A172 (cell line): Measurements from ENCODE around the gene ISL2. TPM values are rescaled to one million over a fixed set of nuclear protein-coding genes. Genes with fewer than 3 reads are reported as not detected.

ENCODE experiments used
- DNase-seq: peaks from one replicate; pipeline ENCODE4 v3.0.0-alpha.2; 2015; ENCODE audit warnings: low spot score
- total RNA-seq: library from RNA; depleted of rRNA; stranded (reverse); fragments of >200 nt; shearing (Covaris generic); gene quantifications from 2 replicates; pipeline ENCODE4 v1.2.3, GENCODE V29; 2014; rRNA removed

Gene ISL2
- total RNA-seq, 1 experiment from 2014 or later: 1.7 TPM

DNA sequence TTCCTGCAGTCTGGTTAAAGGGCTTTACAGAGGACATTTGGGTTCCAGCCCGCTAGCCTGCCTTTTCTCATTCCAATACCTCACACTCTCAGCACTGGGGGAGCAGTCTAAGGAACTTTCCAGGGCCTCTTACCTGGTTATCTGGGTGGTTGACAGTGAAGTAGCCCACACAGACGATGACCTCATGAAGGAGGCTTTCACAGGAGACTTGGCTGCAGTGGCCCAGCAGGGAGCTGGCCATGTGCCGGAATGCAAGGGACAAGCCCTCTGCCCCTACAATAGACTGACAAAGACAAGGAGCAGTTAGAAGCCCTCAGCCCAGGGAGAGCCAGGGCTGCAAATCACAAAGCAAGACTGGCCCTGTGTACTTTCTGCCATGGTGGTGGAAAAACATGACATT, 39.5 kb downstream of the ISL2 start:
- DNase-seq: no peak

DNA sequence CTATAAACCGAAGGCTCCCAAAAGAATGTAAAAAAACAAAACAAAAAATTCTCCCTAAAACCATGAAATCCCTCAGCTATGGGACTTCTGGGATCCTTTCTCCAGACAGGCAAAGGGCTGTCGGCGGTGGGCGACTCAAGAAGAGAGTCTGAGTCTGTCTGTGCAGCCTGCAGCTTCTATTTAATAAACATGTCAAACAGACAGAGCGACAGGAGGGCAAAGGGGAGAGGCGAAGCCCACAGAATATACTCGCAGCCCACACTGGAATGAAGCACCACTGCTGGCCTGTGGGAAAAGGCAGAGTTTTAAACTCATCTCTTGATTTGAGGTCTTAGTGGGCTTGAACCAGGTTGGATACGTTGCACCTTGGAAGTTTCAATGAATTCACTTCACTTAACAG, 40.2 kb downstream of the ISL2 start:
- no peak for DNase-seq

DNA sequence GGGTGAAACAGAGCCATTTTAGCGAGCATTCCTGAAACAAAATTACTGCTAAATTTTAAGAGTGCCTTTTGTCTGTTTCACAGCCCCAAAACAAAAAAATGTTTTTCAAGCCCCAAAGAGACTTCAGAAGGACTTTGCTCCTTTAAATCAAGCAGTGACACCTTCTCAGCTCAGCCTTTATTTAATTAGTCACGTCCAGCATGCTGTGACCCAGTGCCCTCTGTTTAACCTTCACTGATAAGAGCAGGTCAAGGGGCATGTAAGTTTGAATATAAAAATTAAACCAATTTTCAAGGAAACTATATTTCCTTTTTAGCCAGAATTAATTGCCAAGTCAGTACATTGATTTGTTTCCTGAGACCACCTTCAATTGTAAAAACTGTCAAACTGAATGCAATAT, 40.6 kb downstream of the ISL2 start:
- DNase-seq: no peak

DNA sequence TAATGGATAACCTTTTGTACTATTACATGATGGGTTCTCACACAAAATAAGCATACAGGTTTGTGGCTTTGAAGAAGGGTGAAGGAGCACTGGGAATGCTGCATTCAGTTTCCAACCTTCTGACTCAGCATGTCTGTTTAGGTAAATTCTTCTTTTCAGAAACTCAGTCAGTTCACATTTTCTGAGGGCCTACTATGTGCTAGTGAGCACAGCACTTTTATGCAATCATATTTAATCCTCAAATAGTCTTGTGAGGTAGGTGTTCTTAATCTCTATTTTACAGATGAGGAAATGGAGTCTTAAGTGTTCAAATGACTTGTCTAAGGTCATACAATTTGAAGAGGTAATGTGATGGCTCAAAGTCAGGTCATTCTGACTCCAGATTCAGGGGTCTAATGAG, 41.2 kb downstream of the ISL2 start:
- DNase-seq: no peak

DNA sequence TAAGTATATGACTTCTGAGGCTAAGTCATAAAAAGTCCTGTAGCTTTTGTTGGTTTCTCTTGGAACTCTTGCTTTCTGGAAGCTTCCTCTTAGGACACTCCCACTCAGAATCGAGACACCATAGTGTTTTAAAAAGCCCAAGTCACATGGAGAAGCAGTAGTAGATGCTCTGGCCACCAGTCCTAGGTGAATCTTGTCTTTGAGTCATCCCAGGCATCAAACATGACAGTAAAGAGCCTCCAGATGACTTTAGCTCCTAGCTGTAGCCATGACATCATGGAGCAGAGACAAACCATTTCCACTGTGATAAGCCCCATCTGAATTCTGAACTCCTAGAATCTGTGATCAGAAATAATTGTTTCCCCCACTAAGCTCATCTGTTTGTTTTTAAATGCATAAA, 42.1 kb downstream of the ISL2 start:
- no peak for DNase-seq

DNA sequence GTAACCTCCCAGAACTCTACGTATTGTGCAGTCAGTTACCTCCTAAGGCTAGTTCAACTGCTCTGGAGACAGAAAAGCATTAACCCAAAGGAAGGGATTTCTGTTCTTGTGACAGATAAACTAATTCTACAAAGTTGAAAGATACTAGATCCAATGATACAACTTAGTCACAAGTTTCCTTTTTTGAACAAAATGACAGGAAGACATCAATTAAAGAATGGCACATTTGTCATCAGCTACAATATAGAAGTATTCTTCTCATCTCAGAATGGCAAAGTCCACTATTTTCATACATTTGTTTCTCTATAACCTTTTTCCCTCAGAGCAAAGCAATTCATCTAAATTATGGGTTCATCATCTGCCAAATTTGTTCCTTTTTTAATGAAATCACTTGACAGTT, 43.7 kb downstream of the ISL2 start:
- DNase-seq: no peak

DNA sequence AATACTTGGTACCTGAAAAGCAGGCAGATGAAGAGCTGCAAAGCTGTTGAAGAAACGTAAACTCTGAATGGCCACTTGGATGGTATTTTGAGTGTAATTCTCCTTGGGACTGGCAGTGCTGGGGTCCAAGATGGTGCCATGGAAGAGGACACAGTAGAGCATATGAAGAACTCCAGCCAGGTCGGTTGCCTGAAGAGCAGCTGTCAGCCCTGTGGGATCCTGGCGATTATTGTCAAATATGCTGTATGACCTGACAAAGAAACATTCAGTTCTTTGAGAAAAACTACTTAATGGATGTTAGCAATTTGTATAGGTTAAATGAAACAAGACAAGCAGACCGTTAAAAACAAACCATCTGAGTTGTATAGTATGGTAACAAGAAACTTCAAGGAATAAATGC, 44.8 kb downstream of the ISL2 start:
- DNase-seq: no peak

DNA sequence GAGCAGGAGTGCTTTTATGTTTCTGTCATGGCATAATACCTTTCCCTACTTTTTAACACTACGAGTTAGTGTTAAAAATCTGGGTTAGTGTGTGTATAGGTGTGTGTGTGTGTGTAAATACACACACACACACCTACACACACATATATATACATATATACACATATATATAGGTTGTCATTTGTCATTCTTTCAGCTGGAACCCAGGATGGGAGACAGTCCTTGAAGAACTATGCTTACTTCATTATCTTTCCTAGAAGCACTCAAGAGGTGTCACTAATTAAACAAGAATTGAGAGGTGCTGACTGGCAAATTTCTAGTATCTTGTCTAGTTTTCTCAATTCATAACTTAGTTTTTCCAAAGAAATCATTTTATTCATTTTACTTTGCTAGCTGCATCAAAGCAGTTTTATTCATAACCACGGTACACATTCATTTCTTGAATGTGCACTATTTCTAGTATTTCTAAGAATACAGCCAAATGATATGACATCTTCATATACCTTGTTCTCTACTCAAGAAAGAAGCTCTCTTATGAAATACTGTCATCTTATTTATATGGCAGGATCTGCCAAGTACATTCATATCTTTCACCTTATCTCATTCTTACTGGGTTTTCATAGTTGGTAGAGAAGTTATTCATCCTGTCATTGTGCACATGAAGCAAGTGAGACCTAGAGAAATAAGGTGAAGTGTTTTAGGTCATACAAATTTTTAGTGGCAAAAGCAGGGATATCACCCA, 46.6 kb downstream of the ISL2 start:
- DNase-seq: no peak

DNA sequence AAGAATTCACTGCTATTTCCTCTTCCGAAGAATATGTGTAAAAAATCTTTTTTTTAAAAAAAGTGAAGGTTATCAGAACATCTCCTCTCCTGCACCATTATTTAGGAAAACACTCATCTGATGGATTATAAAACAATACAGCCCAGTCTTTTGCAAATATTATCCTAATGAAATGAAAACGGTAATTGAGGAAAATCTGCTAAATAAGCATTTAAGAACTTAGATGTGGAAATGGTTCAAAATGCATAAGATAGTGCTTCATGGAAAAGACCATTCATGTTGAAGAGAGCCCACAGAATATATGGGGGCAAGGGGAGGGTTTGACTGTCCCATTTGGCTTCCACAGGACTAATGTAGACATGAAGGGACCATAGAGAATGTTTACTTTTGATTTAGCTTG, 47.8 kb downstream of the ISL2 start:
- DNase-seq: no peak

DNA sequence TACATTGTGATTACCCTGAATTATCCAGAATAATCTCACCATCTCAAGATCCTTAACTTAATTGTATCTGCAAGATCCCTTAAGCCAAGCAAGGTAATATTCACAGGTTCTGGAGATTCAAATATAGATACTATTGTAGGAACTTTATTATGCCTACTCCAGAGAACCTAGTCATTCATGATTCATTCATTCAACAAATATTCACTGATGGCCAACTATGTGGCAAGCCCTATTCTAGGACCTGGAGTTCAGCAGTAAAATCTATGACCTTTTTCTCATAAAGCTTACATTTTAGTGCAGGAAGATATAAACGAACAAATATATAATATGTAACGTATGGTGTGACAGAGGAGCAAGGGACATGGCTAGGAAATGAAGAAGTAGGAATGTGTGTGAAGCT, 49.6 kb downstream of the ISL2 start:
- DNase-seq: no peak

DNA sequence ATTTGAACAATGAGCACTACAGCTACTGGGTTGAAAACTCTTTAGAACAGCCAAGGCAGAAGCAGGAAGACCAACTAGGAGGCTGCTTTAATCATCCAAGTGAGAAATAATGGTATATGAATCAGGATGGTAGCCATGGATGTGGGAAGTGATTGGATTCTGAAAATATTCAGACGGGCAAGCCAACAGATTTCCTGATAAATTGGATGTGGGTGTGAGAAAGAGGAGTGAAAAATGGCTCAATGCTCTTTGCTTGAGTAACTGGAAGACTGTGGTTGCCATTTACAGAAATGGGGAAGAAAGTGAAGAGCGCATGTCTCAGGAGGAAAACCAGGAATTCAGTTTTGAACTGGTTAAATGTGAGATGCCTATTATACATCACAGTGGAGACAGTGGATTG, 50.4 kb downstream of the ISL2 start:
- no peak for DNase-seq

DNA sequence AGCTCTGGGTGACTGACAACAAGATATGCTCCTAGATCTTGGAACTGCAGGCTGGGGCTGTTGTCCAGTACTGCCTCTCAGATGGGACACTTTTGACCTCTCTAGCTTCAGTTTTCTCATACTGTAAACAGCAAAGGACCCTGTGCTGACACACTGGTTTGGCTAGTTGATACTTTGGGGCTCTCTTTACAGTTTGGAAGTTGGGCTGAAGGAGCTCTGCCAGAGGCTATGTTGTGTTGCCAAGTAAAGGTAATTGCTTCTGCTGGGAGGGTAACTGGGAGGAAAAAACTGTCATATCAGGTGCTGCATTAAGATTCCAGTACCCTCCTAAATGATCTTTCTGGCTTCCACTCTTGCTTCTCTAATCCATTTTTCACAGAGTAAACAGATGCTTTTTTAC, 54.0 kb downstream of the ISL2 start:
- DNase-seq: no peak

DNA sequence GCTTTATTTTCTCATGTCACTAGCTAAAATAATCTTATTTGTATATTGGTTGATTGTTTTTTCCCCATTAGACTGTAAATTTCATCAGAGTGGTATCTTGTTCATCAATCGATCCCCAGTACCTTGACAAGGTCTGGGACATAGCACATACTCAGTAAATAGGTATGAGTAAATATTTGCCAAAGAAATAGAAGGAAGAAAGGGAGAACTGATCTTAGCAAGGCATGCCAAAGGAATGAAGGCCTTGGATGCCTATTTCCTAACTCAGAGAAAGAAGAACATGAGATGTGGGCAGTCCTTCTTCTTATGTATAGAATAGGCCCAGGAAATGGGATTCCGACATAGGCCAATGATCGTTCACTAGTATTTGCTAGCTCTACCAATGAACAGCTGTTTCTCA, 54.7 kb downstream of the ISL2 start:
- DNase-seq: no peak

DNA sequence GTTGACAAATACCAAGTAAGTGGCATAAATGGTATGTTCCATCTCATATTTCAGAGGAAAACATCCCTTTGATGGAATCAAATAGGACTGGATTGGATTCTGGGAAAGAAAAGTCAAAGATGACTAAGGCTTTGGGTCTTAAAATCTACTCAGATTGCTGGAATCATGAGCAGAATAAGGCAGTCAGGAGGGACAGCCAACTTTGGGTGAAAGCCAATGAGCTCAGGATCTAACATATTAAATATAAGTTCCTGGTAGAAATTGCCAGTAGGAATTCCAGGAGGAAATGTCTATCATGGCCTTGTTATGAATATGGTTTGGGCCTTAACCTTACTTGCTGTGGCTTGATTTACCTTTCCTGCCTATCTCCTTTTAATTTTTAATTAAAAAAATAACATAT, 55.3 kb downstream of the ISL2 start:
- DNase-seq: no peak

Other genes with a start within 250 kb of the ISL2 start
- gene ETFA, start 25.3 kb upstream of the ISL2 start, total RNA-seq: 163 and 223 TPM in 2 replicates